B cell (primary cell): Measurements from ENCODE around the gene NEGR1. TPM values are rescaled to one million over a fixed set of nuclear protein-coding genes. Genes with fewer than 3 reads are reported as not detected.

Source experiments
- ATAC-seq: fragments of 200-7000 bp; cut with Tn5 transposase; one replicate; pipeline ENCODE4 v1.10.0; 2021; ENCODE audit warnings: low read depth, mild to moderate bottlenecking, moderate number of reproducible peaks, moderate library complexity
- CTCF ChIA-PET: fragments of 350-600 bp; sonication (Branson Sonifier 250); formaldehyde crosslinking; loops from one replicate; lab custom pipeline; 2021; ENCODE audit warnings: antibody characterized with exemption, inconsistent platforms; lab: Charles Lee
- POLR2A ChIA-PET: fragments of 350-600 bp; sonication (Branson Sonifier 250); formaldehyde crosslinking; loops from one replicate; lab custom pipeline; 2021; ENCODE audit warnings: antibody characterized with exemption; lab: Charles Lee
- DNase-seq: peaks from one replicate; pipeline ENCODE4 v3.0.0; 2013
- H2AFZ ChIP-seq: 2 replicates; pipeline ENCODE4 v1.6.1; 2012; ENCODE audit warnings: mild to moderate bottlenecking, low read depth, low read length; ENCODE audit not compliant: insufficient read depth, poor library complexity, severe bottlenecking
- H3K27ac ChIP-seq, 2 donors: 1 replicate in 1 of 2; 2 replicates in 1 of 2; pipeline ENCODE4 v1.5.1; 2012 to 2013; ENCODE audit warnings: low read length in 2 of 2, mild to moderate bottlenecking in 2 of 2, moderate library complexity in 1 of 2
- H3K27me3 ChIP-seq, 4 experiments: fragments of 200-600 bp in 1 of 4; sonication (generic) in 1 of 4; replicated peaks in 1 of 4; 1 replicate in 2 of 4; 2 replicates in 2 of 4; pipeline versions ENCODE4 v1.6.1 to v1.7.0; 2013 to 2016; ENCODE audit warnings: low read length in 3 of 4, mild to moderate bottlenecking in 2 of 4, mixed read lengths in 1 of 4, moderate library complexity in 1 of 4; ENCODE audit not compliant: insufficient read depth in 4 of 4, control insufficient read depth in 3 of 4; ENCODE audit errors: control extremely low read depth in 1 of 4
- H3K36me3 ChIP-seq, 2 experiments: replicated peaks in 1 of 2; 1 replicate in 1 of 2; 2 replicates in 1 of 2; pipeline versions ENCODE4 v1.6.1 to v1.7.1; 2013; ENCODE audit warnings: low read length in 1 of 2; ENCODE audit not compliant: insufficient read depth in 2 of 2, control insufficient read depth in 1 of 2; ENCODE audit errors: control extremely low read depth in 1 of 2, extremely low read depth in 1 of 2
- H3K4me1 ChIP-seq, 2 donors: fragments of 200-600 bp in 1 of 2; sonication (generic) in 1 of 2; 1 replicate in 1 of 2; 2 replicates in 1 of 2; pipeline versions ENCODE4 v1.5.1 to v1.6.1; 2013 to 2017; ENCODE audit warnings: low read length in 2 of 2; ENCODE audit not compliant: control insufficient read depth in 2 of 2, insufficient read depth in 2 of 2
- H3K4me2 ChIP-seq: replicated peaks from 2 replicates; pipeline ENCODE3; 2012; ENCODE audit warnings: mild to moderate bottlenecking, low read depth, low read length; ENCODE audit not compliant: poor library complexity, severe bottlenecking
- H3K4me3 ChIP-seq, 5 experiments: fragments of 200-600 bp in 1 of 5; sonication (generic) in 1 of 5; 1 replicate in 3 of 5; 2 replicates in 2 of 5; pipeline versions ENCODE4 v1.5.1 to v1.7.0; 2011 to 2016; ENCODE audit warnings: low read length in 4 of 5, mild to moderate bottlenecking in 4 of 5, low read depth in 2 of 5, control low read depth in 1 of 5, moderate library complexity in 1 of 5; ENCODE audit not compliant: insufficient read depth in 1 of 5; ENCODE audit errors: control extremely low read depth in 1 of 5, extremely low read depth in 1 of 5
- H3K79me2 ChIP-seq: fragments of 200-600 bp; sonication (generic); one replicate; pipeline ENCODE4 v1.6.0; 2016; ENCODE audit warnings: low read length; ENCODE audit not compliant: control insufficient read depth, insufficient read depth
- H3K9ac ChIP-seq: fragments of 200-600 bp; sonication (generic); 2 replicates; pipeline ENCODE4 v1.6.1; 2017; ENCODE audit warnings: mild to moderate bottlenecking, low read length, moderate library complexity
- H3K9me3 ChIP-seq, 3 donors: one replicate each; pipeline versions ENCODE4 v1.6.1 to v1.7.1; 2013; ENCODE audit warnings: low read length in 2 of 3; ENCODE audit not compliant: control insufficient read depth in 2 of 3, insufficient read depth in 1 of 3; ENCODE audit errors: control extremely low read depth in 1 of 3
- H4K20me1 ChIP-seq: 2 replicates; pipeline ENCODE4 v1.6.0; 2012; ENCODE audit warnings: mild to moderate bottlenecking, low read length; ENCODE audit not compliant: insufficient read depth, control insufficient read depth, poor library complexity, severe bottlenecking
- H3K27ac Mint-ChIP-seq: one replicate; pipeline ENCODE4 v1.8.0; 2021; ENCODE audit warnings: mixed read lengths
- H3K27me3 Mint-ChIP-seq: one replicate; pipeline ENCODE4 v1.8.0; 2021; ENCODE audit warnings: mixed read lengths
- H3K4me1 Mint-ChIP-seq: one replicate; pipeline ENCODE4 v1.8.0; 2021; ENCODE audit warnings: mixed read lengths
- H3K4me3 Mint-ChIP-seq: one replicate; pipeline ENCODE4 v1.8.0; 2021; ENCODE audit warnings: mixed read lengths
- H3K9me3 Mint-ChIP-seq: one replicate; pipeline ENCODE4 v1.8.0; 2022; ENCODE audit warnings: mixed read lengths; ENCODE audit not compliant: insufficient read depth
- EZH2 ChIP-seq: IDR thresholded peaks from 2 replicates; pipeline ENCODE4 v1.6.1; 2012; ENCODE audit warnings: borderline replicate concordance, low read depth, mild to moderate bottlenecking, moderate library complexity, low read length; ENCODE audit not compliant: insufficient read depth, poor library complexity, severe bottlenecking
- WGBS: methylation state at CpG from one replicate; pipeline ENCODE4 v1.1.5; 2013; ENCODE audit warnings: missing lambda C conversion rate; ENCODE audit not compliant: insufficient coverage; 5-methylcytosine and 5-hydroxymethylcytosine counted together
- intact Hi-C: fragments of 100-400 bp; cut with micrococcal nuclease; formaldehyde crosslinking; loops from one replicate; pipeline ENCODE4 v1.10.0; 2022
- polyA plus RNA-seq: library from polyadenylated mRNA; depleted of rRNA; stranded (reverse); fragments of >200 nt; gene quantifications from 2 replicates; pipeline ENCODE4 v1.2.3, GENCODE V29; 2012
- total RNA-seq, 2 donors: library from RNA; stranded (reverse); fragments of 120-200 nt in 1 of 2; gene quantifications; 1 replicate in 1 of 2; 2 replicates in 1 of 2; pipeline versions ENCODE4 v1.2.3 to v1.2.4, GENCODE V29; 2013 to 2022
- TF ChIP-seq, protein P1 (sequence below): fragments of 200-600 bp; IDR thresholded peaks from one replicate; pipeline ENCODE4 v1.8.0; 2022; ENCODE audit warnings: antibody characterized with exemption, mild to moderate bottlenecking

The NEGR1 gene
- total and polyA plus RNA-seq, 2 donors (not counting 1 experiment from before 2014, with no cell fraction given) = 0.01 TPM; not detected in 1

DNA sequence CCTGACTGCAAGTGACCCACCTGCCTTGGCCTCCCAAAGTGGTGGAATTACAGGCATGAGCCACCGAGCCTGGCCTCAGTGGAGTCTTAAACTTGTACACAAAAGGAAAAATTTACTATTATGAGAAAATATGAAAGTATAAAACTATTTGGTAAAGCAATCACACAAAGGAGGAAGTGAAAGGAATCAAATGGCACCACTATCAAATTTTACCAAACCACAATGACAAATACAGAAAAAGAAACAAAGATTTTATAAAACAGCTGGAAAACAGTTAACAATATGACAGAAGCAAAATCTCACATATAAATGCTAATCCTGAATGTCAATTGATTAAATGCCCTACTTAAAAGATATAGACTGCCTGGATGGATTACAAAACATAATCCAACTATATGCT is 42.1 kb upstream of the NEGR1 start:
- Mint-ChIP-seq H3K4me1 (no peaks in the 10 kb centered on the region), H3K4me3 (no peak overlapping the region), H3K27me3 (no peaks in the 10 kb centered on the region), H3K27ac (no peak overlapping the region), H3K9me3 (no peaks in the 10 kb centered on the region)
- intact Hi-C loops = no loop called here
- peaks cover 0 to 7% (median 0%) of the 10 kb centered on the region in 3 donors for H3K9me3 ChIP-seq
- no peaks in the 10 kb centered on the region for H3K79me2 ChIP-seq
- H3K36me3 ChIP-seq = no peaks in the 10 kb centered on the region
- no peak overlapping the region for H3K27ac ChIP-seq
- H3K27me3 ChIP-seq = no peaks in the 10 kb centered on the region
- no peak overlapping the region for H3K4me3 ChIP-seq
- no peaks in the 10 kb centered on the region for H3K4me1 ChIP-seq
- TF ChIP-seq EZH2 = no peak
- TF ChIP-seq, protein P1, sequence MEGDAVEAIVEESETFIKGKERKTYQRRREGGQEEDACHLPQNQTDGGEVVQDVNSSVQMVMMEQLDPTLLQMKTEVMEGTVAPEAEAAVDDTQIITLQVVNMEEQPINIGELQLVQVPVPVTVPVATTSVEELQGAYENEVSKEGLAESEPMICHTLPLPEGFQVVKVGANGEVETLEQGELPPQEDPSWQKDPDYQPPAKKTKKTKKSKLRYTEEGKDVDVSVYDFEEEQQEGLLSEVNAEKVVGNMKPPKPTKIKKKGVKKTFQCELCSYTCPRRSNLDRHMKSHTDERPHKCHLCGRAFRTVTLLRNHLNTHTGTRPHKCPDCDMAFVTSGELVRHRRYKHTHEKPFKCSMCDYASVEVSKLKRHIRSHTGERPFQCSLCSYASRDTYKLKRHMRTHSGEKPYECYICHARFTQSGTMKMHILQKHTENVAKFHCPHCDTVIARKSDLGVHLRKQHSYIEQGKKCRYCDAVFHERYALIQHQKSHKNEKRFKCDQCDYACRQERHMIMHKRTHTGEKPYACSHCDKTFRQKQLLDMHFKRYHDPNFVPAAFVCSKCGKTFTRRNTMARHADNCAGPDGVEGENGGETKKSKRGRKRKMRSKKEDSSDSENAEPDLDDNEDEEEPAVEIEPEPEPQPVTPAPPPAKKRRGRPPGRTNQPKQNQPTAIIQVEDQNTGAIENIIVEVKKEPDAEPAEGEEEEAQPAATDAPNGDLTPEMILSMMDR = no peak
- no peaks in the 10 kb centered on the region for H4K20me1 ChIP-seq
- ATAC-seq (no peak), DNase-seq (no peak)
- ChIA-PET CTCF (no interaction called here), POLR2A (no interaction called here)
- H3K9ac ChIP-seq = no peak overlapping the region
- no peak overlapping the region for H2AFZ ChIP-seq
- no peak overlapping the region for H3K4me2 ChIP-seq
- no CpG with 5 or more reads among the region's 1 CpG for WGBS

DNA sequence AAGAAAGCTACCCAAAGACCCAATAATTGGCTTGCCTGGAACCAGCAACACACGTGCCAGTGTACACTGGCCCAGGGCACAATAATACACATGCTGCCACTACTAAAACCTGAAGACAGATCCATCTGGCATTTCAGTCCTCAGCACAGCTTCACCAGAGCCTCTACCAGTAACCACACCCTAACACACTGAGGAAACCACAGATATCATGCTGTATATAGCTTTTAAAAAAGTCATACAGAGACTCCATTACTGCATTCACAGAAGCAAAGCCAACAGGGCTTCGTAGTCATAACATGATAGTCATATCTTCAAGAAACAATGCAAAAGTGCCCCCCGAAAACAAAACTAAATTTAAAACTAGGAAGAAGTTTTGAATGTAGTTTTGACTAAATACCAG is 40.6 kb upstream of the NEGR1 start:
- intact Hi-C loops = no loop called here
- Histone ChIP-seq H3K36me3 (no peaks in the 10 kb centered on the region), H3K27me3 (no peaks in the 10 kb centered on the region), H3K4me1 (no peaks in the 10 kb centered on the region), H3K9me3 (peaks cover 0 to 7% (median 0%) of the 10 kb centered on the region in 3 donors), H2AFZ (no peak overlapping the region), H3K9ac (no peak overlapping the region), H4K20me1 (no peaks in the 10 kb centered on the region), H3K4me3 (no peak overlapping the region), H3K4me2 (no peak overlapping the region), H3K79me2 (no peaks in the 10 kb centered on the region), H3K27ac (no peak overlapping the region)
- H3K27me3 Mint-ChIP-seq = no peaks in the 10 kb centered on the region
- TF ChIP-seq, protein P1 = no peak
- no peak for TF ChIP-seq EZH2
- WGBS = 47% methylated on average over 1 of the region's 3 CpGs
- no peaks in the 10 kb centered on the region for H3K9me3 Mint-ChIP-seq
- no peak overlapping the region for H3K4me3 Mint-ChIP-seq
- no peak for DNase-seq
- ChIA-PET POLR2A (no interaction called here), CTCF (no interaction called here)
- ATAC-seq = no peak
- no peaks in the 10 kb centered on the region for H3K4me1 Mint-ChIP-seq
- no peak overlapping the region for H3K27ac Mint-ChIP-seq
